Loucy (cell line): ENCODE measurements around the gene MBD2.

Experiments
- H2AFZ ChIP-seq: fragments of 200-600 bp; sonication (generic); 2 replicates; pipeline ENCODE4 v1.6.0; 2016; ENCODE audit warnings: antibody characterized with exemption, mild to moderate bottlenecking, low read length, moderate library complexity
- H3F3A ChIP-seq: fragments of 200-600 bp; 2 replicates; pipeline ENCODE4 v1.6.0; 2016; ENCODE audit warnings: antibody characterized with exemption, low read depth, mild to moderate bottlenecking
- H3K27me3 ChIP-seq: fragments of 200-600 bp; sonication (generic); 2 replicates; pipeline ENCODE4 v1.6.1; 2014; ENCODE audit warnings: low read length, mild to moderate bottlenecking; ENCODE audit not compliant: insufficient read depth, poor library complexity, severe bottlenecking
- H3K36me3 ChIP-seq: fragments of 200-600 bp; sonication (generic); 2 replicates; pipeline ENCODE4 v1.6.1; 2016; ENCODE audit warnings: low read length; ENCODE audit not compliant: insufficient read depth
- H3K4me1 ChIP-seq: fragments of 200-600 bp; sonication (generic); 2 replicates; pipeline ENCODE4 v1.5.1; 2014; ENCODE audit warnings: low read length, mild to moderate bottlenecking; ENCODE audit not compliant: insufficient read depth, poor library complexity, severe bottlenecking
- H3K4me2 ChIP-seq: fragments of 200-600 bp; sonication (generic); 2 replicates; pipeline ENCODE4 v1.6.0; 2014; ENCODE audit warnings: antibody characterized with exemption, low read length, low read depth, mild to moderate bottlenecking; ENCODE audit not compliant: poor library complexity, severe bottlenecking
- H3K4me3 ChIP-seq: fragments of 200-600 bp; sonication (generic); 2 replicates; pipeline ENCODE4 v1.5.1; 2014; ENCODE audit warnings: low read length, mild to moderate bottlenecking, mixed read lengths; ENCODE audit not compliant: poor library complexity, severe bottlenecking
- H3K79me2 ChIP-seq: fragments of 200-600 bp; sonication (generic); 2 replicates; pipeline ENCODE4 v1.6.1; 2014; ENCODE audit warnings: low read length; ENCODE audit not compliant: insufficient read depth
- H3K9ac ChIP-seq: fragments of 200-600 bp; sonication (generic); 2 replicates; pipeline ENCODE4 v1.6.0; 2014; ENCODE audit warnings: mild to moderate bottlenecking, low read depth, low read length, moderate library complexity; ENCODE audit not compliant: poor library complexity, severe bottlenecking
- H3K9me2 ChIP-seq: fragments of 200-600 bp; sonication (generic); replicated peaks from 2 replicates; pipeline ENCODE4 v1.6.1; 2016; ENCODE audit warnings: low read depth, low read length, mixed read lengths
- H3K9me3 ChIP-seq: fragments of 200-600 bp; sonication (generic); 2 replicates; pipeline ENCODE4 v1.6.1; 2014; ENCODE audit warnings: mild to moderate bottlenecking, antibody characterized with exemption, low read length, low read depth; ENCODE audit not compliant: insufficient read depth
- H4K20me1 ChIP-seq: fragments of 200-600 bp; sonication (generic); 2 replicates; pipeline ENCODE4 v1.6.0; 2014; ENCODE audit warnings: antibody characterized with exemption, low read length, mild to moderate bottlenecking; ENCODE audit not compliant: insufficient read depth, poor library complexity, severe bottlenecking
- EZH2phosphoT487 ChIP-seq: fragments of 200-600 bp; IDR thresholded peaks from 2 replicates; pipeline ENCODE4 v1.6.1; 2018; ENCODE audit warnings: antibody characterized with exemption, mild to moderate bottlenecking, moderate library complexity, borderline replicate concordance
- TF ChIP-seq, protein P1 (sequence below): fragments of 200-600 bp; sonication (generic); conservative IDR thresholded peaks from 2 replicates; pipeline ENCODE4 v1.5.1; 2014; ENCODE audit warnings: mild to moderate bottlenecking, antibody characterized with exemption, low read length

MBD2 gene

DNA sequence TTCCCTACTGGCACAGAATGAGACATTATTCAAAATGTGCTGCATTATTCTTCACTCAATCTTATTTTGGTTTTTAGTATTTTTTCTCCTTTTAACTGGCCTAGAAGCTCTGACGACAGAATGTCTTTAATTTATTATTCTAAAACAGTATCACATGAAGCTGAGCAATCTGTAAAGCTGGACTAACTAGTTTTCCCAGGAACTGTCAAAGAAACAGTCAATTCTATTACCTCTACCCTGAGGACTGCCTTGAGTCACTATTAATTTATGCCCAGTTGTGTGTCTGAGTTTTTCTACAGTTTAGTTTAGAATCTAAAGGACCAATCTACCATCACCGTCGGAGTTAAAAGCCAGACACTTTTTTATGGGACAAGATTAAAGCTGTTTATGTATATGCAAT, 31.6 kb downstream of the MBD2 start:
- Histone ChIP-seq H4K20me1 (peaks cover 5% of the 10 kb centered on the region), H3K36me3 (peaks cover 35% of the 10 kb centered on the region; the same call in 1 of the 2 replicates), H3K27me3 (no peaks in the 10 kb centered on the region), H3K9ac (no peak overlapping the region), H3K4me1 (no peaks in the 10 kb centered on the region), H3K79me2 (peaks cover 27% of the 10 kb centered on the region), H3K9me2 (no peaks in the 10 kb centered on the region), H3F3A (no peaks in the 10 kb centered on the region), H2AFZ (no peak overlapping the region), H3K9me3 (no peaks in the 10 kb centered on the region), H3K4me2 (no peak overlapping the region), H3K4me3 (no peak overlapping the region)
- no peak for TF ChIP-seq EZH2phosphoT487
- TF ChIP-seq, protein P1, sequence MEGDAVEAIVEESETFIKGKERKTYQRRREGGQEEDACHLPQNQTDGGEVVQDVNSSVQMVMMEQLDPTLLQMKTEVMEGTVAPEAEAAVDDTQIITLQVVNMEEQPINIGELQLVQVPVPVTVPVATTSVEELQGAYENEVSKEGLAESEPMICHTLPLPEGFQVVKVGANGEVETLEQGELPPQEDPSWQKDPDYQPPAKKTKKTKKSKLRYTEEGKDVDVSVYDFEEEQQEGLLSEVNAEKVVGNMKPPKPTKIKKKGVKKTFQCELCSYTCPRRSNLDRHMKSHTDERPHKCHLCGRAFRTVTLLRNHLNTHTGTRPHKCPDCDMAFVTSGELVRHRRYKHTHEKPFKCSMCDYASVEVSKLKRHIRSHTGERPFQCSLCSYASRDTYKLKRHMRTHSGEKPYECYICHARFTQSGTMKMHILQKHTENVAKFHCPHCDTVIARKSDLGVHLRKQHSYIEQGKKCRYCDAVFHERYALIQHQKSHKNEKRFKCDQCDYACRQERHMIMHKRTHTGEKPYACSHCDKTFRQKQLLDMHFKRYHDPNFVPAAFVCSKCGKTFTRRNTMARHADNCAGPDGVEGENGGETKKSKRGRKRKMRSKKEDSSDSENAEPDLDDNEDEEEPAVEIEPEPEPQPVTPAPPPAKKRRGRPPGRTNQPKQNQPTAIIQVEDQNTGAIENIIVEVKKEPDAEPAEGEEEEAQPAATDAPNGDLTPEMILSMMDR: no peak

DNA sequence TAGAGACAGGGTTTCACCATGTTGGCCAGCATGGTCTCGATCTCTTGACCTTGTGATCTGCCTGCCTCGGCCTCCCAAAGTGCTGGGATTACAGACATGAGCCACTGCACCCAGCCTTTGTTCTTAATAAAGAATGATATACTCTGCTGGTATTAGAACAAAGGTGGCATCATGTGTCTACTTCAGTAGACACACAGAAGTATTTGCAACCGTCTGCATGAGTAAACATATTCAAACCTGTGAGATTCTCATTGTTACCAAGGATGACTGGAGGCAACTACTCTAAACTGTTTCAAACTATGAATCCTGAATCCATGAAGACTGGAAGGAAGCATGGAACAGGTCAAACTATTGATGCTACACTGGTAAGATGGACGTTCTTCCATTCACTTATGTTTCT, 32.1 kb downstream of the MBD2 start:
- Histone ChIP-seq H2AFZ (no peak overlapping the region), H3K4me1 (no peaks in the 10 kb centered on the region), H3K27me3 (no peaks in the 10 kb centered on the region), H3K9me2 (no peaks in the 10 kb centered on the region), H3K36me3 (peaks cover 35% of the 10 kb centered on the region; the same call in 1 of the 2 replicates), H3K4me2 (no peak overlapping the region), H3F3A (no peaks in the 10 kb centered on the region), H3K79me2 (peaks cover 22% of the 10 kb centered on the region), H3K4me3 (no peak overlapping the region), H3K9me3 (no peaks in the 10 kb centered on the region), H3K9ac (no peak overlapping the region), H4K20me1 (peaks cover 5% of the 10 kb centered on the region)
- no peak for TF ChIP-seq EZH2phosphoT487
- TF ChIP-seq, protein P1: no peak

DNA sequence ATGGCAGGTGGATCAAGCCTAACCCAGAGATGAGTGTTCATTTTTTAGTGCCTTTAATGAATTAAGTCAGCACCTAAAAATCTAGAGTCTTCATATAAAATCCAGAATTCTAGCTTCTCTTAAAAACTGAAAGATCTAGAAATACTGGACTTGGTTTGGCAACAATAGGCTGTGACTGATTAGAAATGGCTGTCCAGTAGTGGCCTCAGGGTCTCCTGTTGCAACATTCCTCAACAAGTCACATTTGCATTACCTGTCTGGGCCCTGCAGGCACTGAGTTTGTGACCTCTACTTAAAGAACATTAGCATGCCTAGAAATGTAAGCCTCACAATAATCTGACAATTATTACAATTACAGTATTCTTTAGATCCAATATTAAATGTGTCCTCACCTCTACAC, 33.1 kb downstream of the MBD2 start:
- Histone ChIP-seq H4K20me1 (peaks cover 5% of the 10 kb centered on the region), H3K36me3 (peaks cover 44% of the 10 kb centered on the region; the same call in 1 of the 2 replicates), H3F3A (no peaks in the 10 kb centered on the region), H3K9me2 (no peaks in the 10 kb centered on the region), H3K9ac (no peak overlapping the region), H3K79me2 (peaks cover 18% of the 10 kb centered on the region), H2AFZ (no peak overlapping the region), H3K27me3 (no peaks in the 10 kb centered on the region), H3K9me3 (no peaks in the 10 kb centered on the region), H3K4me2 (no peak overlapping the region), H3K4me3 (no peak overlapping the region), H3K4me1 (no peaks in the 10 kb centered on the region)
- TF ChIP-seq EZH2phosphoT487: no peak
- TF ChIP-seq, protein P1: no peak
